GM23338 (cell line): Measurements from ENCODE around the gene PGRMC2. TPM values are rescaled to one million over a fixed set of nuclear protein-coding genes. Genes with fewer than 3 reads are reported as not detected.
"Not testable (repeated sequence)": the region's sequence is repeated elsewhere in the genome, so short reads cannot be mapped to it uniquely, and the experiment has no call there.

Experiments
- ATAC-seq: fragments of 200-7000 bp; cut with Tn5 transposase; 3 replicates; pipeline ENCODE4 v1.9.1; 2020
- DNase-seq: peaks from one replicate; pipeline ENCODE4 v3.0.0-alpha.2; 2015; ENCODE audit warnings: low spot score
- H2AFZ ChIP-seq: fragments of 200-600 bp; sonication (generic); 2 replicates; pipeline ENCODE4 v1.8.0; 2016; ENCODE audit warnings: antibody characterized with exemption, mild to moderate bottlenecking, moderate library complexity
- H3F3A ChIP-seq: fragments of 200-600 bp; sonication (generic); replicated peaks from 2 replicates; pipeline ENCODE4 v1.8.0; 2017; ENCODE audit warnings: antibody characterized with exemption, mixed run types, low read depth
- H3K27ac ChIP-seq: fragments of 200-600 bp; sonication (generic); 2 replicates; pipeline ENCODE4 v1.6.1; 2016; ENCODE audit warnings: low read depth
- H3K27me3 ChIP-seq: fragments of 200-600 bp; sonication (generic); 2 replicates; pipeline ENCODE4 v1.8.0; 2016; ENCODE audit warnings: mild to moderate bottlenecking, mixed run types, moderate library complexity; ENCODE audit not compliant: insufficient read depth
- H3K36me3 ChIP-seq: fragments of 200-600 bp; sonication (generic); 2 replicates; pipeline ENCODE4 v1.8.0; 2016; ENCODE audit warnings: mild to moderate bottlenecking; ENCODE audit not compliant: insufficient read depth
- H3K4me1 ChIP-seq: fragments of 200-600 bp; sonication (generic); 2 replicates; pipeline ENCODE4 v1.8.0; 2016; ENCODE audit warnings: mild to moderate bottlenecking, moderate library complexity; ENCODE audit not compliant: insufficient read depth
- H3K4me2 ChIP-seq: fragments of 200-600 bp; sonication (generic); 2 replicates; pipeline ENCODE4 v1.7.1; 2017; ENCODE audit warnings: mixed run types
- H3K4me3 ChIP-seq: fragments of 200-600 bp; sonication (generic); 2 replicates; pipeline ENCODE4 v1.6.1; 2016; ENCODE audit warnings: mixed run types
- H3K79me2 ChIP-seq: fragments of 200-600 bp; sonication (generic); replicated peaks from 2 replicates; pipeline ENCODE4 v1.8.0; 2017; ENCODE audit warnings: mild to moderate bottlenecking; ENCODE audit not compliant: insufficient read depth
- H3K9me2 ChIP-seq: fragments of 200-600 bp; sonication (generic); 2 replicates; pipeline ENCODE4 v1.8.0; 2017; ENCODE audit not compliant: insufficient read depth
- H4K20me1 ChIP-seq: fragments of 200-600 bp; sonication (generic); replicated peaks from 2 replicates; pipeline ENCODE4 v1.8.0; 2017; ENCODE audit warnings: mild to moderate bottlenecking; ENCODE audit not compliant: insufficient read depth
- H3K27ac Mint-ChIP-seq: 2 replicates; pipeline ENCODE4 v1.8.0; 2020; ENCODE audit warnings: inconsistent platforms, mild to moderate bottlenecking, moderate library complexity, mixed read lengths
- H3K27me3 Mint-ChIP-seq: 3 replicates; pipeline ENCODE4 v1.8.0; 2022; ENCODE audit warnings: low read depth, mild to moderate bottlenecking, moderate library complexity, mixed read lengths, inconsistent platforms; ENCODE audit not compliant: insufficient read depth, poor library complexity
- H3K36me3 Mint-ChIP-seq: 3 replicates; pipeline ENCODE4 v1.8.0; 2021; ENCODE audit warnings: low read depth, mild to moderate bottlenecking, inconsistent platforms, moderate library complexity, mixed read lengths
- H3K4me1 Mint-ChIP-seq: 3 replicates; pipeline ENCODE4 v1.8.0; 2020; ENCODE audit warnings: mild to moderate bottlenecking, inconsistent platforms, mixed read lengths
- H3K4me3 Mint-ChIP-seq: 3 replicates; pipeline ENCODE4 v1.8.0; 2021; ENCODE audit warnings: moderate library complexity, mild to moderate bottlenecking, inconsistent platforms, mixed read lengths
- H3K9me3 Mint-ChIP-seq: 3 replicates; pipeline ENCODE4 v1.8.0; 2020; ENCODE audit warnings: moderate library complexity, mild to moderate bottlenecking, inconsistent platforms, mixed read lengths
- CREB1 ChIP-seq: fragments of 250-450 bp; sonication (Bioruptor Pico); IDR thresholded peaks from 2 replicates; pipeline ENCODE4 v1.5.0; 2020; ENCODE audit warnings: low read depth, mild to moderate bottlenecking, moderate library complexity
- JUNB ChIP-seq: IDR thresholded peaks from one replicate; pipeline ENCODE4 v1.6.1; 2016; ENCODE audit warnings: antibody characterized with exemption; ENCODE audit not compliant: unreplicated experiment
- NANOG ChIP-seq: IDR thresholded peaks from 2 replicates; pipeline ENCODE4 v1.6.1; 2016; ENCODE audit warnings: antibody characterized with exemption, borderline replicate concordance
- STAT1 ChIP-seq: IDR thresholded peaks from one replicate; pipeline ENCODE4 v1.6.1; 2016; ENCODE audit warnings: antibody characterized with exemption; ENCODE audit not compliant: unreplicated experiment
- polyA plus RNA-seq: library from polyadenylated mRNA; unstranded; fragments of >200 nt; fragmentation: Nextera tagmentation; extraction: Ambion mirVana; gene quantifications from 2 replicates; pipeline ENCODE4 v1.2.1, GENCODE V29; 2016
- total RNA-seq: library from RNA; depleted of rRNA; stranded (reverse); fragments of >200 nt; shearing (Covaris generic); gene quantifications from 2 replicates; pipeline ENCODE4 v1.2.3, GENCODE V29; 2014
- TF ChIP-seq, protein P1 (sequence below): IDR thresholded peaks from one replicate; pipeline ENCODE4 v1.6.1; 2018; ENCODE audit warnings: antibody characterized with exemption; ENCODE audit not compliant: unreplicated experiment
- TF ChIP-seq, protein P2 (sequence below), 2 experiments: fragments of 200-600 bp in 1 of 2; sonication (generic) in 1 of 2; conservative IDR thresholded peaks; 2 replicates each; pipeline versions ENCODE4 v1.5.1 to v1.6.1; 2016 to 2017; ENCODE audit warnings: antibody characterized with exemption in 2 of 2, low read depth in 2 of 2, mild to moderate bottlenecking in 2 of 2, moderate library complexity in 1 of 2
- TF ChIP-seq, protein P3 (sequence below): IDR thresholded peaks from 2 replicates; pipeline ENCODE4 v1.6.1; 2016; ENCODE audit warnings: antibody characterized with exemption

PGRMC2 gene
- total and polyA plus RNA-seq, 2 experiments from 2014 or later: 40.2 to 61.9 TPM

DNA sequence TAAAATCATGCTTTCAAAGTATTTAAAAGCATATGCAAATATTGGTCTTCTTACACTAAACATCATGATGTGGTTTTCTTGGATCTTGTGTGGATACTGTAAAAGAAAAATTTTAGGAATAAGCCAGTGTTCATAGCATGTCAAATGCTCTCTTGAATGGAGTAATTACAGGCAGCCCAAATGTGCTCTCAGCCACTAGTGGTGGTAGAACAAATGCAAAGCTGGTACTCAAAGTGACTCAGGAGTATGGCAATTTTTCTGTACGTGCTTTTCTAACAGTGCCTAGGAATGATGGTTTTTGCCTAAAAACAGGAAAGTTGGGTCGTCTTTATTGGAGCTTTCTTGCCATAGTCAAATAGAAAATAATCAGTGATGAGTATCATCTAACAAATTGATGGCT is 19.9 kb downstream of the PGRMC2 start:
- no peak overlapping the region for H3K4me3 Mint-ChIP-seq
- DNase-seq (no peak), ATAC-seq (no peak)
- H3K9me3 Mint-ChIP-seq: peaks cover 43% of the 10 kb centered on the region
- no peak overlapping the region for H2AFZ ChIP-seq
- H3F3A ChIP-seq: no peaks in the 10 kb centered on the region
- H4K20me1 ChIP-seq: no peaks in the 10 kb centered on the region
- H3K27ac ChIP-seq: no peak overlapping the region
- no peak overlapping the region for H3K4me2 ChIP-seq
- no peaks in the 10 kb centered on the region for H3K4me1 ChIP-seq
- peaks cover 22% of the 10 kb centered on the region; the same call in 1 of the 2 replicates for H3K36me3 ChIP-seq
- H3K4me3 ChIP-seq: no peak overlapping the region
- peaks cover 12% of the 10 kb centered on the region for H3K27me3 Mint-ChIP-seq
- H3K27ac Mint-ChIP-seq: no peak overlapping the region
- H3K9me2 ChIP-seq: no peaks in the 10 kb centered on the region
- TF ChIP-seq, protein P1, sequence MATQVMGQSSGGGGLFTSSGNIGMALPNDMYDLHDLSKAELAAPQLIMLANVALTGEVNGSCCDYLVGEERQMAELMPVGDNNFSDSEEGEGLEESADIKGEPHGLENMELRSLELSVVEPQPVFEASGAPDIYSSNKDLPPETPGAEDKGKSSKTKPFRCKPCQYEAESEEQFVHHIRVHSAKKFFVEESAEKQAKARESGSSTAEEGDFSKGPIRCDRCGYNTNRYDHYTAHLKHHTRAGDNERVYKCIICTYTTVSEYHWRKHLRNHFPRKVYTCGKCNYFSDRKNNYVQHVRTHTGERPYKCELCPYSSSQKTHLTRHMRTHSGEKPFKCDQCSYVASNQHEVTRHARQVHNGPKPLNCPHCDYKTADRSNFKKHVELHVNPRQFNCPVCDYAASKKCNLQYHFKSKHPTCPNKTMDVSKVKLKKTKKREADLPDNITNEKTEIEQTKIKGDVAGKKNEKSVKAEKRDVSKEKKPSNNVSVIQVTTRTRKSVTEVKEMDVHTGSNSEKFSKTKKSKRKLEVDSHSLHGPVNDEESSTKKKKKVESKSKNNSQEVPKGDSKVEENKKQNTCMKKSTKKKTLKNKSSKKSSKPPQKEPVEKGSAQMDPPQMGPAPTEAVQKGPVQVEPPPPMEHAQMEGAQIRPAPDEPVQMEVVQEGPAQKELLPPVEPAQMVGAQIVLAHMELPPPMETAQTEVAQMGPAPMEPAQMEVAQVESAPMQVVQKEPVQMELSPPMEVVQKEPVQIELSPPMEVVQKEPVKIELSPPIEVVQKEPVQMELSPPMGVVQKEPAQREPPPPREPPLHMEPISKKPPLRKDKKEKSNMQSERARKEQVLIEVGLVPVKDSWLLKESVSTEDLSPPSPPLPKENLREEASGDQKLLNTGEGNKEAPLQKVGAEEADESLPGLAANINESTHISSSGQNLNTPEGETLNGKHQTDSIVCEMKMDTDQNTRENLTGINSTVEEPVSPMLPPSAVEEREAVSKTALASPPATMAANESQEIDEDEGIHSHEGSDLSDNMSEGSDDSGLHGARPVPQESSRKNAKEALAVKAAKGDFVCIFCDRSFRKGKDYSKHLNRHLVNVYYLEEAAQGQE: no peak
- TF ChIP-seq, protein P2, sequence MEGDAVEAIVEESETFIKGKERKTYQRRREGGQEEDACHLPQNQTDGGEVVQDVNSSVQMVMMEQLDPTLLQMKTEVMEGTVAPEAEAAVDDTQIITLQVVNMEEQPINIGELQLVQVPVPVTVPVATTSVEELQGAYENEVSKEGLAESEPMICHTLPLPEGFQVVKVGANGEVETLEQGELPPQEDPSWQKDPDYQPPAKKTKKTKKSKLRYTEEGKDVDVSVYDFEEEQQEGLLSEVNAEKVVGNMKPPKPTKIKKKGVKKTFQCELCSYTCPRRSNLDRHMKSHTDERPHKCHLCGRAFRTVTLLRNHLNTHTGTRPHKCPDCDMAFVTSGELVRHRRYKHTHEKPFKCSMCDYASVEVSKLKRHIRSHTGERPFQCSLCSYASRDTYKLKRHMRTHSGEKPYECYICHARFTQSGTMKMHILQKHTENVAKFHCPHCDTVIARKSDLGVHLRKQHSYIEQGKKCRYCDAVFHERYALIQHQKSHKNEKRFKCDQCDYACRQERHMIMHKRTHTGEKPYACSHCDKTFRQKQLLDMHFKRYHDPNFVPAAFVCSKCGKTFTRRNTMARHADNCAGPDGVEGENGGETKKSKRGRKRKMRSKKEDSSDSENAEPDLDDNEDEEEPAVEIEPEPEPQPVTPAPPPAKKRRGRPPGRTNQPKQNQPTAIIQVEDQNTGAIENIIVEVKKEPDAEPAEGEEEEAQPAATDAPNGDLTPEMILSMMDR (conservative IDR thresholded peaks at IDR 0.05; ENCODE audit: low read depth in 2 of 2): no peak
- TF ChIP-seq, protein P3, sequence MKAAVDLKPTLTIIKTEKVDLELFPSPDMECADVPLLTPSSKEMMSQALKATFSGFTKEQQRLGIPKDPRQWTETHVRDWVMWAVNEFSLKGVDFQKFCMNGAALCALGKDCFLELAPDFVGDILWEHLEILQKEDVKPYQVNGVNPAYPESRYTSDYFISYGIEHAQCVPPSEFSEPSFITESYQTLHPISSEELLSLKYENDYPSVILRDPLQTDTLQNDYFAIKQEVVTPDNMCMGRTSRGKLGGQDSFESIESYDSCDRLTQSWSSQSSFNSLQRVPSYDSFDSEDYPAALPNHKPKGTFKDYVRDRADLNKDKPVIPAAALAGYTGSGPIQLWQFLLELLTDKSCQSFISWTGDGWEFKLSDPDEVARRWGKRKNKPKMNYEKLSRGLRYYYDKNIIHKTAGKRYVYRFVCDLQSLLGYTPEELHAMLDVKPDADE: no peak
- TF ChIP-seq STAT1 (no peak), NANOG (no peak), CREB1 (no peak), JUNB (no peak)
- H3K27me3 ChIP-seq: no peaks in the 10 kb centered on the region
- H3K79me2 ChIP-seq: 0 out of 2 replicates have a peak, but pooled peaks cover 3% of the 10 kb centered on the region
- H3K36me3 Mint-ChIP-seq: peaks cover 49% of the 10 kb centered on the region
- H3K4me1 Mint-ChIP-seq: no peaks in the 10 kb centered on the region

DNA sequence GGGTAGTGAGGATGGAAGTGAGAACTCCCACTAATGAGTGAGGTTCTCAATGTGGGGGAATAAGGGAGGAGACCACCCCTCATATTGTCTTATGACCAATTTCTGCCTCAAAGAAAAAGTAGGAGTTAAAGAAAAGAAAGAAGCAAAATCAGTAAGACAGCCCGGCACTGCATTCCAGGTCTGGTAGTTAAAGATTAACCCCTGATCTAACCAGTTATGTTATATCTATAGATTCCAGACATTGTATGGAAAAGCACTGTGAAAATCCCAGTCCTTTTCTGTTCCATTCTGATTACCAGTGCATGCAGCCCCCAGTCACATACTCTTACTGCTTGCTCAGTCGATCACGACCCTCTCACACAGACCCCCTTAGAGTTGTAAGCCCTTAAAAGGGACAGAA is 20.4 kb downstream of the PGRMC2 start:
- not testable (repeated sequence) for H3F3A ChIP-seq, H4K20me1 ChIP-seq, DNase-seq, ATAC-seq, H3K9me2 ChIP-seq, H3K27ac Mint-ChIP-seq, H2AFZ ChIP-seq, H3K27me3 ChIP-seq, H3K4me1 ChIP-seq, H3K4me2 ChIP-seq, H3K27ac ChIP-seq, H3K4me3 Mint-ChIP-seq, H3K79me2 ChIP-seq, H3K4me1 Mint-ChIP-seq, H3K4me3 ChIP-seq
- peaks cover 43% of the 10 kb centered on the region for H3K9me3 Mint-ChIP-seq
- H3K36me3 Mint-ChIP-seq: peaks cover 43% of the 10 kb centered on the region
- peaks cover 20% of the 10 kb centered on the region; the same call in 1 of the 2 replicates for H3K36me3 ChIP-seq
- peaks cover 12% of the 10 kb centered on the region for H3K27me3 Mint-ChIP-seq
